Omental fat pad (tissue), 4 donors: ENCODE measurements around the gene FBXW5. TPM values are rescaled to one million over a fixed set of nuclear protein-coding genes. Genes with fewer than 3 reads are reported as not detected.

ENCODE experiments used
- ATAC-seq: fragments of 150-250 bp; one replicate; pipeline ENCODE4 v1.9.1; 2016; ENCODE audit warnings: mild to moderate bottlenecking, moderate library complexity; ENCODE audit not compliant: low FRiP score
- DNase-seq: peaks from one replicate; pipeline ENCODE4 v3.0.0-alpha.2; 2019; ENCODE audit warnings: low spot score
- CTCF ChIP-seq, 3 donors: fragments of 450-650 bp; IDR thresholded peaks; one replicate each; pipeline ENCODE4 v1.5.1; 2016 to 2017; ENCODE audit warnings: antibody characterized with exemption in 3 of 3, mild to moderate bottlenecking in 3 of 3, moderate library complexity in 2 of 3
- total RNA-seq, 4 donors: library from RNA; depleted of rRNA; stranded (reverse); fragments of >200 nt; gene quantifications; one replicate each; pipeline ENCODE4 v1.1.0, GENCODE V29; 2016

The FBXW5 gene
- total RNA-seq, 4 donors from 2014 or later, result 154 to 242 (median 185) TPM

DNA sequence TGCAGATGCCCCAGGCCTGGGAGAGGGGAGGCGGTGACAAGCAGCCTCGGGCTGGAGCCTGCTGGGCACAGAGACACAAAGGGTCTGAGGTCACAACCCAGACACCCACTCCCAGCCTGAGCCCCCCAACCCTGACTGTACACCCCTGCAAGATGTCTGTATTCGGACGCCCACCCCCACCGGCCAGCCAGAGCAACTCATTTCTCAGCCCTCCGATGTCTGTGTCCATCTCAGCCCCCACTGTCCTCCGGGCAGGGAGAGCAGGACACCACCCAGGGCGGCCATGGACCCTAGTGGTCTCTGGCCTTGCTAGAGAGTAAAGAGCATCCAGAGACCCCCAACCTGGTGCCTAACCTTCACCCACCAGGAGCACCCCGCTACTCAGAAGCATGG lies 11.4 kb upstream of the FBXW5 start:
- TF ChIP-seq CTCF (IDR thresholded peaks at IDR 0.05), result no peak
- DNase-seq (no peak), ATAC-seq (no peak)

- DNase-seq (no peak), ATAC-seq (no peak)
- no peak for TF ChIP-seq CTCF (IDR thresholded peaks at IDR 0.05)
Measured at GRCh38 chr9:136955202-136955942, 10.8 kb upstream of the FBXW5 start.

- DNase-seq (no peak), ATAC-seq (no peak)
- no peak for TF ChIP-seq CTCF (IDR thresholded peaks at IDR 0.05)
Measured at GRCh38 chr9:136954270-136955083, 9.9 kb upstream of the FBXW5 start.

- DNase-seq (no peak), ATAC-seq (no peak)
- no peak for TF ChIP-seq CTCF (IDR thresholded peaks at IDR 0.05)
Measured at GRCh38 chr9:136953771-136954269, 9.3 kb upstream of the FBXW5 start.

DNA sequence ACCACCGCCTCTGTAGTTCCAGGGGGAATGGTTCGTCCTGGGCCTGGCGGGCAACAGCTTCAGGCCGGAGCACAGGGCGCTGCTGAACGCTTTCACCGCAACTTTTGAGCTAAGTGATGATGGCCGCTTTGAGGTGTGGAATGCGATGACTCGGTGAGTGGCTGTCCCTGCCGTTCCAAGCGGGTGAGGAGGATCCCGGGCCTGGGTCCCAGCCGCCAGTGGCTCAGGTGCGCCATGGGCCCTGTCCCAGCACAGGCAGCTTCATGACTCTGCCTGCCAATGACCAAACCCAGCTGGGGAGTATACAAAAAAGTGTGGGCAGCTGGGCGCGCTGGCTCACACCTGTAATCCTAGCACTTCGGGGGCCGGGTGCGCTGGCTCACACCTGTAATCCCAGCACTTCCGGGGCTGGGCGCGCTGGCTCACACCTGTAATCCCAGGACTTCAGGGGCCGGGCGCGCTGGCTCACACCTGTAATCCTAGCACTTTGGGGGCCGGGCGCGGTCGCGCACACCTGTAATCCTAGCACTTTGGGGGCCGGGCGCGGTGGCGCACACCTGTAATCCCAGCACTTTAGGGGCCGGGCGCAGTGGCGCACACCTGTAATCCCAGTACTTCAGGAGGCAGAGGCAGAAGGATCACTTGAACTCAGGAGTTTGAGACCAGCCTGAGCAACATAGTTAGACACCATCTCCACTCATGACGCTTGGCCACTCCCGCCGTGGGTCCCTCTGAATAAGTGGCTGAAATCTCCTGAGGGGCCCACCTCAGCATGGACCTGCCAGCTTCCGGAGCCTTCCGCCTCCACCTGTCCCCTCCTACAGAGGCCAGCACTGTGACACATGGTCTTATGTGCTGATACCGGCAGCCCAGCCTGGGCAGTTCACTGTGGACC lies 8.6 kb upstream of the FBXW5 start:
- no peak for TF ChIP-seq CTCF (IDR thresholded peaks at IDR 0.05)
- no peak for DNase-seq
- no peak for ATAC-seq

DNA sequence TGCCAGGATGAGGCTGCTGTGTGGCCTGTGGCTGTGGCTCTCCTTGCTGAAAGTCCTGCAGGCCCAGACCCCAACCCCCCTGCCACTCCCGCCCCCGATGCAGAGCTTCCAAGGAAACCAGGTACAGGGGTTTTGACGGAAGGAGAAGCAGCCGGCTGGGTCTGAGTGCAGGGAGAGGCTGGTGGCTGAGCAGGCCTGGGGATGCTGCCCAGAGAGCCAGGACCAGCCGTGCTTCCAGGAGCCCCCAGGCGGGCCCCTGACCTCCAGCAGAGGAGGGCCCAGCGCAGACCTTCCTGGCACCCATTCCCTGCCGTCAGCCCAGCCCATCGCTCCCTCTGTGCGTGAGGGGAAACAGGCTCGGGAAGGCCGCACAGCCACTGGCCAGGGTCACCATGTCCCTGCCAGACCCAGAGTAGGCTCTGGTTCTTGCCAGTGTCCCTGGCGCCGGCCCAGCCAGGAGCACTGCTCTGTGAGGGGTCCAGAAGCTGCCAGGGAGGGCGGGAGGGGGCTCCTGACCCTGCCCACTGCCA lies 7.8 kb upstream of the FBXW5 start:
- no peak for TF ChIP-seq CTCF (IDR thresholded peaks at IDR 0.05)
- ATAC-seq (no peak), DNase-seq (no peak)
